ENCODE data around the gene CCDC88A.
"Not testable (repeated sequence)": the region's sequence is repeated elsewhere in the genome, so short reads cannot be mapped to it uniquely, and the experiment has no call there.

The CCDC88A gene

GRCh38 chr2:55391155-55391554 lies 28.5 kb downstream of the CCDC88A start:
- no peak for FAIRE-seq
- DNase-seq (ENCODE audit: low spot score) = no peak

GRCh38 chr2:55385516-55385915 lies 34.1 kb downstream of the CCDC88A start:
- not testable (repeated sequence) for DNase-seq (ENCODE audit: low spot score); FAIRE-seq

- FAIRE-seq = no peak
Measured at GRCh38 chr2:55384786-55385185, 34.9 kb downstream of the CCDC88A start.

GRCh38 chr2:55371376-55371775 lies 48.3 kb downstream of the CCDC88A start:
- no peak for DNase-seq (ENCODE audit: low spot score)
- no peak for FAIRE-seq

More at GRCh38 chr2:55384786-55385185, 34.9 kb downstream of the CCDC88A start:
- no peak for DNase-seq (ENCODE audit: low spot score)

GRCh38 chr2:55370208-55370607 lies 49.4 kb downstream of the CCDC88A start:
- FAIRE-seq = no peak
- no peak for DNase-seq (ENCODE audit: low spot score)

- FAIRE-seq (no peak), DNase-seq (ENCODE audit: low spot score) (no peak)
Measured at GRCh38 chr2:55365303-55365702, 54.4 kb downstream of the CCDC88A start.

GRCh38 chr2:55364189-55365055 lies 55.2 kb downstream of the CCDC88A start:
- FAIRE-seq (peak; percentile 44), DNase-seq (ENCODE audit: low spot score) (no peak)

GRCh38 chr2:55363636-55364035 lies 56.0 kb downstream of the CCDC88A start:
- FAIRE-seq (no peak), DNase-seq (ENCODE audit: low spot score) (no peak)

- no peak for DNase-seq (ENCODE audit: low spot score)
- no peak for FAIRE-seq
Measured at GRCh38 chr2:55361465-55362189, 58.0 kb downstream of the CCDC88A start.

GRCh38 chr2:55358451-55358850 lies 61.2 kb downstream of the CCDC88A start:
- DNase-seq (ENCODE audit: low spot score) (no peak), FAIRE-seq (no peak)

GRCh38 chr2:55357927-55358326 lies 61.7 kb downstream of the CCDC88A start:
- FAIRE-seq = no peak
- no peak for DNase-seq (ENCODE audit: low spot score)

- FAIRE-seq (no peak), DNase-seq (ENCODE audit: low spot score) (no peak)
Measured at GRCh38 chr2:55357164-55357563, 62.5 kb downstream of the CCDC88A start.

GRCh38 chr2:55356136-55356535 lies 63.5 kb downstream of the CCDC88A start:
- not testable (repeated sequence) for DNase-seq (ENCODE audit: low spot score); FAIRE-seq

- FAIRE-seq (no peak), DNase-seq (ENCODE audit: low spot score) (no peak)
Measured at GRCh38 chr2:55355451-55355850, 64.2 kb downstream of the CCDC88A start.

- no peak for FAIRE-seq
- no peak for DNase-seq (ENCODE audit: low spot score)
Measured at GRCh38 chr2:55351672-55352071, 68.0 kb downstream of the CCDC88A start.

- DNase-seq (ENCODE audit: low spot score) (no peak), FAIRE-seq (no peak)
Measured at GRCh38 chr2:55345064-55345463, 74.6 kb downstream of the CCDC88A start.

- no peak for FAIRE-seq
- no peak for DNase-seq (ENCODE audit: low spot score)
Measured at GRCh38 chr2:55338268-55338667, 81.4 kb downstream of the CCDC88A start.

GRCh38 chr2:55334728-55335127 lies 84.9 kb downstream of the CCDC88A start:
- DNase-seq (ENCODE audit: low spot score) (no peak), FAIRE-seq (no peak)

GRCh38 chr2:55330541-55331297 lies 88.9 kb downstream of the CCDC88A start:
- FAIRE-seq = no peak

GRCh38 chr2:55327470-55328230 lies 92.0 kb downstream of the CCDC88A start:
- FAIRE-seq (no peak), DNase-seq (ENCODE audit: low spot score) (no peak)

More at GRCh38 chr2:55330541-55331297, 88.9 kb downstream of the CCDC88A start:
- DNase-seq (ENCODE audit: low spot score) = no peak

GRCh38 chr2:55314985-55315384 lies 104.7 kb downstream of the CCDC88A start:
- DNase-seq (ENCODE audit: low spot score) = no peak

More at GRCh38 chr2:55314985-55315384, 104.7 kb downstream of the CCDC88A start:
- no peak for FAIRE-seq

Measured in RCC 7860 (cell line).